ENCODE results near the gene PANK1. TPM values are rescaled to one million over a fixed set of nuclear protein-coding genes. Genes with fewer than 3 reads are reported as not detected.

Gene PANK1
- total RNA-seq, 1 donor from 2014 or later = 4.7 TPM

DNA sequence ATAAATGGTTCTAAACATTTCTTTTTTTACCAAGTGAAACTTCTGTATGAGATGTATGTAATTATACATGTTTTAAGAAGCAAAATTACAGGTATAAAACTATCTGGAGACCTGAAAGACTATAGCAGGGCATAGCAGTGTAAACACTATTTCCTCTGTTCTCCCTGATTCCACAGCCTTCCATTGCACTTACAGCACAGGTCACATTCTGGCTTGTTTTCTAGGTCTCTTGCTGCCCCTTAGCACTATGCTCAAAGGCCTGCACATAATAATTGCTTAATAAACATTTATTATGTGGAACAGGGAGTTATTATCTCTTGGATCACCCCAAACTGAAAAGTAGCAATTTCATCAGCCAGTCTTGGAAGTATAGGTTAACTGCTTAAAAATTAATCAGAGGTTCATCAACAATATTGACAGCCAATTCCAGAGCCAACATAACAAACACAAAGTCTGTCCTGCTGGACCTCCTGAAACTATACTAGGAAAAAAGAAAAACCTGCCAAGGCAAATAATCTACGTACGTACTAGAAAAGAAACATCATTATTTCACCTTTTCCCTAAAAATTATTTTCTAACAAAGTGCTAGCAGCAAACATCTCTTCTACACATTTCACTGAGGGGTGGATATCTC lies 43.2 kb downstream of the PANK1 start:
- TF ChIP-seq, protein P1, sequence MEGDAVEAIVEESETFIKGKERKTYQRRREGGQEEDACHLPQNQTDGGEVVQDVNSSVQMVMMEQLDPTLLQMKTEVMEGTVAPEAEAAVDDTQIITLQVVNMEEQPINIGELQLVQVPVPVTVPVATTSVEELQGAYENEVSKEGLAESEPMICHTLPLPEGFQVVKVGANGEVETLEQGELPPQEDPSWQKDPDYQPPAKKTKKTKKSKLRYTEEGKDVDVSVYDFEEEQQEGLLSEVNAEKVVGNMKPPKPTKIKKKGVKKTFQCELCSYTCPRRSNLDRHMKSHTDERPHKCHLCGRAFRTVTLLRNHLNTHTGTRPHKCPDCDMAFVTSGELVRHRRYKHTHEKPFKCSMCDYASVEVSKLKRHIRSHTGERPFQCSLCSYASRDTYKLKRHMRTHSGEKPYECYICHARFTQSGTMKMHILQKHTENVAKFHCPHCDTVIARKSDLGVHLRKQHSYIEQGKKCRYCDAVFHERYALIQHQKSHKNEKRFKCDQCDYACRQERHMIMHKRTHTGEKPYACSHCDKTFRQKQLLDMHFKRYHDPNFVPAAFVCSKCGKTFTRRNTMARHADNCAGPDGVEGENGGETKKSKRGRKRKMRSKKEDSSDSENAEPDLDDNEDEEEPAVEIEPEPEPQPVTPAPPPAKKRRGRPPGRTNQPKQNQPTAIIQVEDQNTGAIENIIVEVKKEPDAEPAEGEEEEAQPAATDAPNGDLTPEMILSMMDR (IDR thresholded peaks at IDR 0.05; ENCODE audit: insufficient read depth, low read length, poor library complexity, severe bottlenecking) = no peak
- H3K4me3 ChIP-seq (ENCODE audit: low read depth, low read length) = no peak overlapping the region
- H3K36me3 ChIP-seq (ENCODE audit: control insufficient read depth, insufficient read depth, low read length) = no peaks in the 10 kb centered on the region
- no peaks in the 10 kb centered on the region for H3K27me3 ChIP-seq (ENCODE audit: control insufficient read depth, insufficient read depth, low read length)
- DNase-seq (ENCODE audit: low read depth) = no peak

DNA sequence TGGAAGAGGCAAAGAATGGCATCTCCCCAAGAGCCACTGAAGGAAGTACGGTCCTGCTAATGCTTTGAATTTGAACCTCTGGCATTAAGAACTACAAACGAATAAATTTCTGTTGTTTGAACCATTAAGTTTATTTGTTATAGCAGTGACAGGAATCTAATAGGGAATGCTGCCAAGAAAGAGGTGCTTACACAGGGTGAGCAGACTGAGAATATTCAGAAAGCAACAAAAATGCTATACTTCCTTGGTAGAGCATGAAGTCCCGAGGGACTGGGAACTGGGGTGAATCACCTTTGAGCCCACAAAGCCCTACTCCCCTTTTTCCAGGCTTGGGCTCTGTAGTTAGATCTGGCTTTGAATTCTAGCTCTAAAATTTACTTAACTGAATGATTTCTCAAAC lies 45.0 kb downstream of the PANK1 start:
- DNase-seq (ENCODE audit: low read depth) = no peak

DNA sequence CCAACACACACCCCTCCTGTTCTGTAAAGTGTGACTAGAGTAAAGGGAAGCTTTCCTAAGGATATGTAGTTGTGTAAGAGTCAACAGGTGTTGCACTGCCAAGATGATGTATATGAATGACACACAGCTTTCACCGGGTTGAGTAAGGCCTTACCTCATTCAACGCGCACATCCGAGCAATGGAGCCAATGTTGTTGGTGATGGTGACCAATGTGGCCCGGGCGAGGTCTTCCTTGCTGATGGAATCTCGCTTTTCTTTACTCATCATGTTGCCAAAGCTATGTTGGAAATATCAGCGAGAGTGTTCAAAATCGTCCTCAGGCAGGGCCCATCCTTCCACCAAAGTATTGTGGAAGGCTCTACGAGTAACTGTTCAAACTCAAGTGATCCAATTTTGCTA lies 52.0 kb downstream of the PANK1 start:
- DNase-seq (ENCODE audit: low read depth) = no peak
- H3K36me3 ChIP-seq (ENCODE audit: control insufficient read depth, insufficient read depth, low read length) = no peaks in the 10 kb centered on the region
- no peaks in the 10 kb centered on the region for H3K27me3 ChIP-seq (ENCODE audit: control insufficient read depth, insufficient read depth, low read length)
- H3K4me3 ChIP-seq (ENCODE audit: low read depth, low read length) = no peak overlapping the region
- TF ChIP-seq, protein P1 (IDR thresholded peaks at IDR 0.05; ENCODE audit: insufficient read depth, low read length, poor library complexity, severe bottlenecking) = no peak

More for the DNA sequence above, 45.0 kb downstream of the PANK1 start:
- Histone ChIP-seq H3K4me3 (ENCODE audit: low read depth, low read length) (no peak overlapping the region), H3K27me3 (ENCODE audit: control insufficient read depth, insufficient read depth, low read length) (no peaks in the 10 kb centered on the region), H3K36me3 (ENCODE audit: control insufficient read depth, insufficient read depth, low read length) (no peaks in the 10 kb centered on the region)
- TF ChIP-seq, protein P1 (IDR thresholded peaks at IDR 0.05; ENCODE audit: insufficient read depth, low read length, poor library complexity, severe bottlenecking) = no peak

DNA sequence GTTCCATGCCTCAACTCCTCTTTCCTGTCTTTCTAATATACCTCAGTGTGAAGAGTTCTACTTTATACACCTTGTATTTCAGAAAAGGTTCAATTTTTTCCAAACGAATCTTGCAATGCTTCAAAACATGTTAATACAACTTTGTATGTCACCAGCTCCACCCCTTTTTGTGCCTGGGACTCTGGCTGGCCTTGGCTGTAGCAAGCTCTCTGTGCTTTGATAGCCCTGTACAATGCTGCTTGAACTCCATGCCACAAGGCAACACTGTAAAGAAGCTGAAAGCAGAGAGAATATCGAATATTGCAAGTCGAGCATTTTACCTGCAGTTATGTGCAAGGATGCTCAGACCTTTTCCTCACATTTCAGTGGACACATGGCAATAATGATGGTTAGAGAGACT lies 52.5 kb downstream of the PANK1 start:
- no peaks in the 10 kb centered on the region for H3K27me3 ChIP-seq (ENCODE audit: control insufficient read depth, insufficient read depth, low read length)
- H3K4me3 ChIP-seq (ENCODE audit: low read depth, low read length) = no peak overlapping the region
- DNase-seq (ENCODE audit: low read depth) = no peak
- no peaks in the 10 kb centered on the region for H3K36me3 ChIP-seq (ENCODE audit: control insufficient read depth, insufficient read depth, low read length)
- TF ChIP-seq, protein P1 (IDR thresholded peaks at IDR 0.05; ENCODE audit: insufficient read depth, low read length, poor library complexity, severe bottlenecking) = no peak

DNA sequence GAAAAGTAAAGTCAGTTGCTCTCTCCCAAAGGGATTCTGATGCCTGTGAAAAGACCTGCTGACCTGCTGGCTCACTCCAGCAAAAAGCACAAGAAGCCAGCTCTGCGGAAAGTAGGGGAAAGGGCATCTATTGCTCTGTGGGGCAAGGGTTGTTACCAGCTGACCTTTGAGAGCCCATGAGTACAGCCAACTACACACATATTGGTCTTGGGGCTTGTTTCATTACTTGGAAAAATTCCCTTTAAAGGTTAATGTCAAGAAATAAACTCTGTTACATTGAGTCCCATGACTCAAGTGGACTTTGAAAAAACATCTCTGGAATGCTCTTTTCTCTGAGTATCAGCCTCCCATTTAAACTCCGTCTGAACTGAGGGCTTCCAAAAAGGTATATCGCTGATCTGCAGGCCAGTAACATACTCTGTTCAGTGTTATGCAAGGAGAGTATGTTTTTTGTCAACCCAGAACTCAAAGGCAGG lies 53.2 kb downstream of the PANK1 start:
- no peak for DNase-seq (ENCODE audit: low read depth)
- Histone ChIP-seq H3K4me3 (ENCODE audit: low read depth, low read length) (no peak overlapping the region), H3K27me3 (ENCODE audit: control insufficient read depth, insufficient read depth, low read length) (no peaks in the 10 kb centered on the region), H3K36me3 (ENCODE audit: control insufficient read depth, insufficient read depth, low read length) (no peaks in the 10 kb centered on the region)
- TF ChIP-seq, protein P1 (IDR thresholded peaks at IDR 0.05; ENCODE audit: insufficient read depth, low read length, poor library complexity, severe bottlenecking) = no peak

Measured in kidney epithelial cell (primary cell).